Right kidney (tissue), 1 donor: ENCODE results near the gene SDK1.

ENCODE experiments used
- DNase-seq: peaks from one replicate; pipeline ENCODE4 v3.0.0-alpha.2; 2016

The SDK1 gene

DNA sequence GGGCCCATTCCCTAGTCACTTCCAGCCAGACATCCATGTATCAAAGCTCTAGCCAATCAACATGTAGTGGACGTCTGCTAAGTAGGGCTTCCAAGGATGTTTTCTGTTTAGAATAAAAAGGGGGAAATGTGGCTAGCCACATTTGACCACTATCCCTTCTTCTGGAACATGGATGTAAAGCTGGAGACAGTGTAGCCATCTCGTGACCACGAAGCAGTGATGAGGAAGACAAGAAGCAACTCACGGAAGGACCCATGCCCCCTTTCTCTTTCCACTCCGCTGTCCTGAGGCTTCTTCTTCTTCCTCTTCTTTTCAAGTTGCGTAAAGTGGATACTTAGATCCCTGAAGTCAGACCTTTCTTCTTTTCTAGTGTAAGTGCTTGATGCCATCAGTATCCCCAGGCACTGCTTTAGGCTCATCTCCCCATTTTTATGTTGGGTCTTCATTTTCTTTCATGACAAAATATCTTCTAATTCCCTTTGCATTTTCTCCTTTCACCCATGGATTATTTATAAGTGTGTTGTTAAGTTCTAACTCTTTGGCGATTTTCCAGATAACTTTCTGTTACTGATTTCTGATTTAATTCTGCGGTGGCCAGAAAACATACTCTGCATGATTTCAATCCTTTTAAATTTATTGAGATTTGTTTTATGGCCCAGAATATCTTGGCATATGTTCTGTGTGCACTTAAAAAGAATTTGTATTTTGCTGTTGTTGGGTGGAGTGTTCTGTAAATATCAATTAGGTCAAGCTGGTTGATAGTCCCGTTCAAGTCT is 594.5 kb downstream of the SDK1 start:
- no peak for DNase-seq

GRCh38 chr7:3896169-3896765 is 595.2 kb downstream of the SDK1 start:
- no peak for DNase-seq

- no peak for DNase-seq
These were observed 596.6 kb downstream of the SDK1 start for GRCh38 chr7:3897430-3898372.

- no peak for DNase-seq
These were observed 598.5 kb downstream of the SDK1 start for GRCh38 chr7:3899559-3899991.

- DNase-seq, result no peak
These were observed 607.1 kb downstream of the SDK1 start for GRCh38 chr7:3908153-3908552.

- DNase-seq, result no peak
These were observed 608.1 kb downstream of the SDK1 start for GRCh38 chr7:3909128-3909527.

DNA sequence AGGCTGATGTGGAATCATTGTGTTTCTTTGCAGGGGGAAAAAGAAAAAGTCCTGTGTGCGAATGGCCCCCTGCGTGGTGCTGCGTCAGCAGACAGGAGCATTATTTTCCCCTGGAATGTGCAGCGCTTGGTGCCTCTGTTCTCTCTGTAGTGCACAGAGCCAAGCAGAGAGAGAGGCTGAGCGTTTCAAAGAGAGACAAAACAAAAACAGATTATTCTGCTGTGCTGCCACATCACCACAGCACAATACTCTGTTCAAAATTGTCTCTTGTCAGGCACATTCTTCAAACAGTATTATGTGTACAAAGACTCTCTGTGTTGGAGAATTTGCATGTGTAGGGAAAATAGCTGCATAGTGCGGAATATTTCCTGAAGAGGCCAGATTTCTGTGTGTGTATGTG is 609.0 kb downstream of the SDK1 start:
- DNase-seq, result no peak

GRCh38 chr7:3911685-3912084 is 610.6 kb downstream of the SDK1 start:
- no peak for DNase-seq

- no peak for DNase-seq
These were observed 611.2 kb downstream of the SDK1 start for GRCh38 chr7:3912291-3912690.

DNA sequence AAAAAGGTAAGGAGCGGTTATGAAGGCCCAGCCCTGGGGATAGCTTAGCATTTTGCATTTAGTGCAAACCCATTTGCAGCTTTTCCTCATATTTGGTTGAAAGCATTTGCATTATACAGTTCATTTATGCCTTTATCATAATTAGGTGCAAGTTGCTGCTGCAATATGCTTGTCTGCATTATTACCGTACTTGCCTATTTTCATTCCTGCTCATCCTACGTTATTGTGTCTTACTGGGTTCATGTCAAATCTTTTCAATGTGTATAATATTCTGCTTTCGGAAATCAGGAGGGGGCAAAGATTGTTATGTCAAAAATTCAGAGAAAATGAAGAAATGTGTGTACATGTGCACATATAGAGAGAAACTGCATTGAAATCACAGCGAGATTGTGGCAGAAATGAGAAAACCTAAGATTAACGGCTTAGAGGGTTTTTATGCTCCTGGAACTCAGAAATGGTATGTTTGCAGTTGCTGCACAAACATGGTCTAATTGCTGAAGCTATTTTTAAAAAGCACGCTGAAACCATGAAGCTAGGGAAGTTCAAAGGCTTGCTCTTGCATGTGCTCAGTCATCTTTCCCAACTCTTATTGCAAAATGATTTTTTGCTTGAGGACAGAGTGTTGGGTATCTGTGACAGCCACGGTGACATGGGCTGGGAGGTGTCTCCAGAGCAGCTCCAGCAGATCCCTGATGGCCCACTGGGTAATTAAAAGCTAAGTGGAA is 613.2 kb downstream of the SDK1 start:
- DNase-seq, result no peak

DNA sequence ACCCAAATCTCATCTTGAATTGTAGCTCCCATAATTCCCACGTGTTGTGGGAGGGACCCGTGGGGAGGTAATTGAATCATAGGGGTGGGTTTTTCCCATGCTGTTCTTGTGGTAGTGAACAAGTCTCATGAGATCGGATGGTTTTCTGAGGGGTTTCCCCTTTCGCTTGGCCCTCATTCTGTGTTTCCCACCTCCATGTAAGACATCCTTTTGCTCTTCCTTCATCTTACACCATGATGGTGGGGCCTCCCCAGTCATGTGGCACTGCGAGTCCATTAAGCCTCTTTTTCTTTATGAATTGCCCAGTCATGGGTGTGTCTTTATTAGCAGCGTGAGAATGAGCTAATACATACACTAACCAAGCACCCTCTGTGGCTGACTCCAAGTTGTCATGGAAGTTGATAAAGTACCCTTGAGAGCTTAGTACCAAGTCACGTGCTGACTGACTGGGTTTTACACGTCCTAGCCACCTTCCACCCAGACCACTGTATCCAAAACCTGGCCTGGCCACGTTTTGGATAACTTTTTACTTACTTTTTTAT is 614.4 kb downstream of the SDK1 start:
- DNase-seq, result no peak

DNA sequence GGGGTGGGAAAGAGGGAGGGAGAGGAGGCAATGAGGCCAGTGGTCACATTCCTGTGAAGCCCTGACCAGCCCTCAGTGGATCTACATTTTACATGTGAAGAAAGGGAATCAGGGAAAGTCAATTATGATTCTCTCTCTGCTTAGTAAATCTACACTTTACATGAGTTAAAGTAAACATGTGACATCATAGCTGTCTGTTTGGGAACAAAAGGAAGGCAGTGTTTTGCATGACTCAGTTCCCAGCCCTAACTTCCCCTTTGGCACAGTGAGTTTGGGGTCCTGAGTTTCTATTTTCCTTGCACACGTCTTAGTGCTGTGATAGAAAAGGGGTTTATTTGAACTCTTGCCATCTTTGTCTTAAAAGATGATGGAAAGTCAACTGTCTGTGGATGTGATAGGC is 615.1 kb downstream of the SDK1 start:
- DNase-seq, result no peak

DNA sequence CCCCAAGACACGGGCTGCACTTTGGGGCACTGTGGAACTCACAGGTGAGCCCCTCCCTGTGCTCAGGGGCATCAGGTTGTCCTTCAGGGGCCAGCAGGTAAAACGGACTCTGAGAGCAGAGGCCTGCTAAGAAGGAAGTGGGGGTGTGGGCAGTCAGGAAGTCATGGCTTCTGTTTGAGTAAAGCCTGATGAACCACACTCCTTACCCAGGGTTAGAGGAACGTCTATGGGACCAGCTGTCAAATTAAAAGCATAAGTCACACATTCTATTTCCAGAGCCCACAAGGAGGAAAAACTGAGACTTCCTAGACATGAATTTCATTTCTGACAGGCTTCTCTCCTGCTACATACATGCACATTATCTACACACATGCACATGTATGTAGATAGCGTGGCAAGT is 616.4 kb downstream of the SDK1 start:
- no peak for DNase-seq

DNA sequence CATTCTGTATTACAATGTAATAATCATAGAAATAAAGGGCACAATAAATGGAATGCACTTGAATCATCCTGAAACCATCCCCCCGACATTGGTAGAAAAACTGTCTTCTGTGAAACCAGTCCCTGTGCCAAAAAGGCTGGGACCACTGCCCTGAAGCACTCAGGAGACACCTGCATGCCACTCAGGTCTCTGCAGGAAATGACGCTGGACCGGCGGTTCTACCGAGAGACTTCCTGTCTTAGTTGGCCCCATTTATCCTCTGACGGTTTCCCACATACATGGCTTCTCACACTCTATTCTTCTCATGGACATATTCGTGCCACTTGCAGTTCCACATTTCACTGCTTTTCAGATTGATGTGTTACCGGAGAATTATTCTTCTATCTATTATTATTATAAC is 617.5 kb downstream of the SDK1 start:
- DNase-seq, result no peak

GRCh38 chr7:3922175-3922635 is 621.2 kb downstream of the SDK1 start:
- DNase-seq, result no peak

DNA sequence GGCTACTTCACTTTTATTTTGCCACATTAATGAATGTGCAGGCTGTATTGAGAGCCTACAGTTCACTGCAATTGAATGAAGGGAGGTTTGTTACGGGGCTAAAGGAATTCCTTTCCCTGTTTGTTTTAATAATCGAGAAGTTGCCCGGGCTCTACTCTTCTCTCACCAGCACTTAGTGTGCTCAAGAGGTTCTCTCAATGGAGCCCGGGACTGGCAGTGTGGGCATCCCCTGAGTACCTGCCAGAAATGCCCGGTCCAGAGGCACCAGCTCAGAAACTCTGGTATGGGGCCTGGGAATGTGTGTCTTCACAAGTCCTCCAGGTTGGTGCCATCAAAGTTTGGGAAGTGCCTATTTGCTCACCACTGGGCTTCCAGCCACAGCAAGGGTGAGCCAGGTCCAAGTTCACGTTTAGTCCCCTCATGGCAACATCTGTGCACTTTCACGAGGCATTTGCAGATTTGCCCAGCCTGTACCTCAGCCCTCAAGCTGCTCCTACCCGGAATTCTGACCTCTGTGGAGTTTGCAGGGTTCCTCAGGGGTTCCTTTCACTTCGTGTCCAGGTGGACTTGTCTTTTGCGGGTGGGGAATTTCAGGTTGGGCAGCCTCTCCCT is 622.4 kb downstream of the SDK1 start:
- no peak for DNase-seq

GRCh38 chr7:3924277-3924676 is 623.2 kb downstream of the SDK1 start:
- no peak for DNase-seq

- no peak for DNase-seq
These were observed 626.5 kb downstream of the SDK1 start for GRCh38 chr7:3927446-3928110.

GRCh38 chr7:3928727-3929515 is 627.9 kb downstream of the SDK1 start:
- no peak for DNase-seq

- DNase-seq, result no peak
These were observed 630.8 kb downstream of the SDK1 start for GRCh38 chr7:3931843-3932242.
